Activated CD4-positive, alpha-beta T cell treated with anti-CD3 and anti-CD28 coated beads, Interleukin-2, amount 10 ng/mL, durations not matched to agents 24 days and 14 days (primary cell): ENCODE results near the gene EYA2. TPM values are rescaled to one million over a fixed set of nuclear protein-coding genes. Genes with fewer than 3 reads are reported as not detected.

Experiments used
- DNase-seq: peaks from one replicate; pipeline ENCODE4 v3.0.0; 2022
- H3K27ac Mint-ChIP-seq: one replicate; pipeline ENCODE4 v1.8.0; 2022; ENCODE audit warnings: mild to moderate bottlenecking, mixed read lengths
- H3K27me3 Mint-ChIP-seq: one replicate; pipeline ENCODE4 v1.8.0; 2022; ENCODE audit warnings: mixed read lengths
- H3K36me3 Mint-ChIP-seq: one replicate; pipeline ENCODE4 v1.8.0; 2022; ENCODE audit warnings: low read depth, mild to moderate bottlenecking, mixed read lengths
- H3K4me1 Mint-ChIP-seq: one replicate; pipeline ENCODE4 v1.8.0; 2021; ENCODE audit warnings: mixed read lengths
- H3K4me3 Mint-ChIP-seq: one replicate; pipeline ENCODE4 v1.8.0; 2022; ENCODE audit warnings: mild to moderate bottlenecking, moderate library complexity, mixed read lengths
- H3K9me3 Mint-ChIP-seq: one replicate; pipeline ENCODE4 v1.8.0; 2021; ENCODE audit warnings: mixed read lengths
- intact Hi-C: fragments of 100-400 bp; cut with micrococcal nuclease; formaldehyde crosslinking; loops from one replicate; pipeline ENCODE4 v1.15.1; 2023
- total RNA-seq: library from RNA; stranded (reverse); gene quantifications from 2 replicates; pipeline ENCODE4 v1.2.3, GENCODE V29; 2022

EYA2 gene
- total RNA-seq, 1 donor from 2014 or later, result not detected

GRCh38 chr20:46992640-46993035 is 98.0 kb downstream of the EYA2 start:
- peaks cover 55% of the 10 kb centered on the region for H3K4me1 Mint-ChIP-seq
- H3K27ac Mint-ChIP-seq, result no peak overlapping the region
- peaks cover 4% of the 10 kb centered on the region for H3K36me3 Mint-ChIP-seq
- no peaks in the 10 kb centered on the region for H3K9me3 Mint-ChIP-seq
- H3K4me3 Mint-ChIP-seq, result no peak overlapping the region
- DNase-seq, result no peak
- intact Hi-C loops, result loop anchor here (5.0 kb wide), 1 partner anchor 445 kb away; no protein-coding TSS in a partner anchor
- H3K27me3 Mint-ChIP-seq, result no peaks in the 10 kb centered on the region

DNA sequence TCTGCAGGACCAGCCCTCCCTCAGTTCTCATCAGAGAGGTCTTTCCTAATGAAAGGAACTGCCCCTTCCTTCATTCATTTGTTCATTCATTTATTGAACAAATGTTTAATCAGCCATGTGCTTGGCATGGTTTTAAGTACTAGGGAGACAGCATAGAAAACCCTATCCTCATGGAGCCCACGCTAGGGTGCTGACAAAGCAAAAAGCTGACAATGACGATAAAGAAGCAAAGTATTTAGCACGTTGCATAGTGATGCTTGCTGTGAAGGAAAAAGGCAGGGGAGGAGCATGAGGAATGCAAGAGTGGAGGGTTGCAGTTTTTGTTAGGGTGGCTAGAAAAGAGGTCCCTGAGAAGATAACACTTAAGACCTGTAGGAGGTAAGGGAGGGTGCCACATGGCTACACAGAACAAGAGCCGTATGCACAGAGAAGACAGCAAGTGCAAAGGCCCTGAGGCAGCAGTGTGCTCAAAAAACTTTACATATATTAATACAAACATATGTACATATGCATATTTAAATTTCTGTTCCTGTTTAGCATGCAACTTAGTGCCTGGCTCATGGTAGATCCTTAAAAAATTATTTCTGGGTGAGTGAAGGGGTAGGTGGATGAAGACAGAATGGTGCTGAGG is 98.9 kb downstream of the EYA2 start:
- H3K27ac Mint-ChIP-seq, result peak overlapping the region; percentile 76
- no peak for DNase-seq
- H3K36me3 Mint-ChIP-seq, result peaks cover 4% of the 10 kb centered on the region
- no peaks in the 10 kb centered on the region for H3K9me3 Mint-ChIP-seq
- H3K4me3 Mint-ChIP-seq, result peak overlapping the region; percentile 33
- H3K4me1 Mint-ChIP-seq, result peaks cover 60% of the 10 kb centered on the region
- intact Hi-C loops, result loop anchor here (5.0 kb wide), 1 partner anchor 446 kb away; no protein-coding TSS in a partner anchor
- H3K27me3 Mint-ChIP-seq, result no peaks in the 10 kb centered on the region

DNA sequence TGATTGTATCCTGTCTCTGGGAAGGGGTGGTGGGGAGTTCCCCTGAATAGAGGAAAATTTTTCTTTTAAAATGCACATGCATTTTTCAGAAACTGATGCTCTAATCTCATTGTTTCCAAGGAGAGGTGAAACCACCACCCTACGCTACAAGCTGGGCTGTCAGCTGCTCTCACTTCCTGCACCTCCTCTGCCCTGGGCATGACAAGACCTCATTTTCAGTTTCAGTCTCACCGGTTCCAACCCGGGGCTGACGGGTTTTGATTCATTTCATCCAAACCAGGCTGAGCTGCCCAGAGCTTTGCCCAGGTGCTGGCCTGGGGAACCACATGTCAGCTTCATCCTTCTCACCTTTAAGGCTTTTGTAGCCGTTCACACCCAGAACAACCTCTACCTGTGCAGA is 99.7 kb downstream of the EYA2 start:
- Mint-ChIP-seq H3K27ac (peak overlapping the region; percentile 76), H3K4me3 (peak overlapping the region; percentile 33), H3K9me3 (no peaks in the 10 kb centered on the region), H3K4me1 (peaks cover 63% of the 10 kb centered on the region), H3K27me3 (no peaks in the 10 kb centered on the region), H3K36me3 (peaks cover 4% of the 10 kb centered on the region)
- intact Hi-C loops, result loop anchor here (5.0 kb wide), 1 partner anchor 447 kb away; no protein-coding TSS in a partner anchor
- DNase-seq, result peak; percentile 93

GRCh38 chr20:46995561-46996142 is 101.0 kb downstream of the EYA2 start:
- H3K27me3 Mint-ChIP-seq, result peaks cover 3% of the 10 kb centered on the region
- no peaks in the 10 kb centered on the region for H3K9me3 Mint-ChIP-seq
- no peak for DNase-seq
- peaks cover 2% of the 10 kb centered on the region for H3K36me3 Mint-ChIP-seq
- peaks cover 55% of the 10 kb centered on the region for H3K4me1 Mint-ChIP-seq
- H3K4me3 Mint-ChIP-seq, result no peak overlapping the region
- no peak overlapping the region for H3K27ac Mint-ChIP-seq
- intact Hi-C loops, result no loop called here

DNA sequence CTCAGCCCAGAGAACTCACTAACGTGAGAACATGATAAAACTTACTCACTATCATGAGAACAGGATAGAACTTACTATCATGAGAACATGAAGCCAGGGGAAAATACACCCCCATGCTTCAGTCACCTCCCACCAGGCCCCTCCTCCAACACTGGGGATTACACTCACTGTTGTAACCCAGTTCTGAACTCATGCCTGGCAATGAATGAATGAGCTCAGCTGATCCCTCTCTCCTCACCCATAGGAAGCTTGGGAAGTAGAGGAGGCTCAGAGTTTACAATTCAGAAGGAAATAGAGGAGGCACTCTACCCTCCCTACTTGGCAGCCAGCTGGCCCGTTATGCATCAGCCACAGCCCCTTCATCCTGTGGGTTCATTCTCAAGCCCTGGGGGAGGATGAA is 102.5 kb downstream of the EYA2 start:
- no peak overlapping the region for H3K4me3 Mint-ChIP-seq
- H3K27me3 Mint-ChIP-seq, result peaks cover 12% of the 10 kb centered on the region
- H3K36me3 Mint-ChIP-seq, result peaks cover 3% of the 10 kb centered on the region
- peaks cover 42% of the 10 kb centered on the region for H3K4me1 Mint-ChIP-seq
- intact Hi-C loops, result no loop called here
- no peaks in the 10 kb centered on the region for H3K9me3 Mint-ChIP-seq
- no peak overlapping the region for H3K27ac Mint-ChIP-seq
- no peak for DNase-seq

GRCh38 chr20:46998477-46999240 is 104.0 kb downstream of the EYA2 start:
- Mint-ChIP-seq H3K36me3 (peaks cover 3% of the 10 kb centered on the region), H3K27me3 (peaks cover 20% of the 10 kb centered on the region)
- intact Hi-C loops, result no loop called here

DNA sequence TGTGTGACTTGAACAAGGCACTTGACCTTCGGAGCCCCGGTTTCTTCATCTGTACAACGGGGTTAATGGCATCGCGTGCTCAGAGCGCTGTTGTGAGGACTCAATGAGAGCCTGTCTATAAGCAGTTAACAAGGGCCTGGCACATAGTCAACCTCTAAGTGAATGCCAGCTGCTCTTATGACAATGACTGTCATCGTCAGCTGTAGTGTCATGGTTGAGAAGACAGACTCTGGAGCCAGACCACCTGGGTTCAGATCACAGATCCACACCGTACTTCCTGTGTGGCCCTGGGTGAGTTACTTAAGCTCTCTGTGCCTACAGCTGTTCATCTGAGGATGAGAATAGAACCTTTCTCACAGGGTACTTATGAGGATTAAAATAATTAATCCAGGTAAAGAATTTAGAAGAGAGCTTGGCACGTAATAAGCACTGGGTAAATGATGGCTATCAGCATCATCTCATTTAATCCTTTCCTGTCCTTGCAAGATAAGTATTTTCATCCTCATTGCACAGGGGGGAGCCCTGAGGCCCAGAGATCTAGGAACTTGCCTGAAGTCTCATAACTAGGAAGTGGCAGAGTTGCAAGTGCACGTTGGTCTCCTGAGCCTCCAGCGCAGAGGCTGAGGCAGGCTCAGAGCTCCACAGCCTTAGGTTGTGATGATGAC is 105.3 kb downstream of the EYA2 start:
- Mint-ChIP-seq H3K9me3 (peaks cover 10% of the 10 kb centered on the region), H3K27ac (no peak overlapping the region), H3K4me3 (no peak overlapping the region), H3K4me1 (peaks cover 29% of the 10 kb centered on the region), H3K36me3 (peaks cover 3% of the 10 kb centered on the region), H3K27me3 (peaks cover 29% of the 10 kb centered on the region)
- no peak for DNase-seq
- intact Hi-C loops, result no loop called here

More at GRCh38 chr20:46998477-46999240, 104.0 kb downstream of the EYA2 start:
- Mint-ChIP-seq H3K9me3 (peaks cover 1% of the 10 kb centered on the region), H3K4me3 (no peak overlapping the region), H3K4me1 (peaks cover 39% of the 10 kb centered on the region), H3K27ac (peak overlapping the region; percentile 7)
- no peak for DNase-seq

DNA sequence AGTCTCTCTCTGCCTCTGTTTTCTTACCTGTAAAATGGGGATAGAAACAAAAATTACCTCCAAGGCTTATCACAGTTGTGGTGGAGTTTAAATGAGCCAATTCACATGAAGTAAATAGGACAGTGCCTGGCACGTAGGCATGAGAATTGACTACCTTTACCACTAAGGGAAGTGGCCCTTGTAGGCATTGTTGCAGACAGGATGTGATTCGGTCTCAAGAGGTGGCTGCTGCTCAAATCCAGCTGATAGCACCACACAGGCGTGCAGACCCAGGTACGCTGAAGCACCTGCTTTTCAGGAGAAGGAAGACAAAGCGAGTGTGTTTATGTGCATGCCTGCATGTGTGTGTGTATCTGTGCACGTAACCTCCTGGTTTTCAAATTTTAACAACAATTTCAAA is 108.6 kb downstream of the EYA2 start:
- no peak overlapping the region for H3K27ac Mint-ChIP-seq
- H3K4me3 Mint-ChIP-seq, result no peak overlapping the region
- peaks cover 14% of the 10 kb centered on the region for H3K9me3 Mint-ChIP-seq
- peaks cover 13% of the 10 kb centered on the region for H3K4me1 Mint-ChIP-seq
- peaks cover 2% of the 10 kb centered on the region for H3K36me3 Mint-ChIP-seq
- H3K27me3 Mint-ChIP-seq, result peaks cover 36% of the 10 kb centered on the region
- intact Hi-C loops, result no loop called here
- no peak for DNase-seq

DNA sequence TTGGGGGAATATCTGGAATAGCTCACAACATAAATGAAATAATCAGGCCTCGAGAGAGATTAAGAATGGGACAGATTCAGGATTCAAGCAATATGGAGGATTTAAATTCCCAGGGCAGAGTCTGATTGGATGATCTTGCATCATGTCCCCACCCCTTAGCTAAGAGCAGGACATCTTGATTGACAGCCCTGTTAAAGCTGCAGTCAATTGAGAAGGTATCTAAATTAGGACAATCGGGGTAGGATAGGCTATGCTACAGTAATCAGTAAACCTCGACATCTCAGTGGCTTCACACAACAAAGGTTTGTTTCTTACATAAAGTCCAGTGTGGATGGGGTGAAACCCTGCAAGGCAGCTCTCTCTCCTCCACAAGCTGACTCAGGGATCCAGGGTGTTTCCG is 109.5 kb downstream of the EYA2 start:
- peaks cover 38% of the 10 kb centered on the region for H3K27me3 Mint-ChIP-seq
- H3K4me3 Mint-ChIP-seq, result no peak overlapping the region
- peaks cover 14% of the 10 kb centered on the region for H3K9me3 Mint-ChIP-seq
- peaks cover 6% of the 10 kb centered on the region for H3K4me1 Mint-ChIP-seq
- no peak overlapping the region for H3K27ac Mint-ChIP-seq
- H3K36me3 Mint-ChIP-seq, result peaks cover 2% of the 10 kb centered on the region
- DNase-seq, result no peak
- intact Hi-C loops, result no loop called here

DNA sequence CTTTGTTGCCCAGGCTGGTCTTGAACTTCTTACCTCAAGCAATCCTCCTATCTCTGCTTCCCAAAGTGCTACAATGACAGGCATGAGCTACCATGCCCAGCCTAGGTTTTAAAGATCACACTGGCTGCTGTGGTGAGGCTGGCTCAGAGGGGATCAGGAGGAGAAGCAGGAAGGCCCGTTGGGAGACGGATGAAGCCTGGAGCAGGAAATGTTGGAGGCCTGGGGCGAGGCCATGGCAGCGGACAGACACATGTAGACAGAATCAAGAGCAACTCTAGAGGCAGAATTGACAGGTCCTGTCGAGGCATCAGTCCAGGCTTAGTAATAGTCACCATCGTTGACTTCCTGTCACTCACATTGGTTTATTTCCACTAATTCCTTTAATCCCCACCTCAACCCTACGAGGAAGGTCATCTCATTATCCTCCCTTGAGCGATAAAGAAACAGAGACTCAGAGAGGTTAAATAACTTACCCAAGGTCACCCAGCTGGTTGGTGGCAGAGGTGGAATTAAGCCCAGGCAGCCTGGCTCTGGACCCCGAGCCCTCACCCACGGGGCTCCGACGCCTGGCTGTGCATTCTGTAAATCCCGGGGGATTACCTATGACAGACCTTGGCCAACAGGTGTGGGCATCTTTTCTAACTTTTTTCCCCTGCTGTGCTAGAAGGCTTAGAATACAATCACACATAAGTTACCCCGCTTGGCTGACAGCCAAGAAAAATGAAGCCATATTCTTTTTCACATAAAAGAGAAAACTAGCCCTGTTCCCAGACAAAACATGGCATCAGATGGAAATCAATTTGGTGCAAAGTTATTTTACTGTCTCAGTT is 113.4 kb downstream of the EYA2 start:
- Mint-ChIP-seq H3K4me1 (peaks cover 14% of the 10 kb centered on the region), H3K36me3 (no peaks in the 10 kb centered on the region), H3K9me3 (peaks cover 14% of the 10 kb centered on the region), H3K27ac (no peak overlapping the region), H3K27me3 (peaks cover 27% of the 10 kb centered on the region), H3K4me3 (no peak overlapping the region)
- intact Hi-C loops, result no loop called here
- DNase-seq, result no peak

DNA sequence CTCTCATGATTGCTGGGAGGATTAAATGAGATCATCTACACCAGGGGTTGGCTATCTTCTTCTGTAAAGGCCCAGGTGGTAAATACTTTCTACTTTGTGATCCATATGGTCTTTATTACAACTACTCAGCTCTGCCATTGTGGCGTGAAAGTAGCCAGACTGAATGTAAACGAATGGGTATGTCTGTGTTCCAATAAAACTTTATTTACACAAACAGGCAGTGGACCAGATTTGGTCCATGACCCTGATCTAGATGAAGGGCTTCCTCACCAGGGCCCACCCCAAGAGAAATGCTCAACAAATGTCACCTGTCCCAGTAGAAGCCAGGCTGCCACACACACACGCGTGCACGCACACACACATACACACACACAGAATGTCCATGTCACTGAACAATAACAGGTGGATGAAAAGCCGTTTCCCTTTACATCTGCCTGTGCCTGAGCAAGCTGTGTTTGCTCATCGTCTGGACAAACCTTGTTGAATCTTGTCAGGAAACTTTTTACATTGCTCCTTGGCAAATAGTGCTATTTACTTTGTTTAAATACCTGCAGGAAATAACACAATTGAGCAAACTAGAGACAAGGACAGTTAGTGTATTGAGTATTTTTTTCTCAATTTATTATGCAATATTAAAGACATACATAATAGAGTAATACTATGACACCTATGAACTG is 114.3 kb downstream of the EYA2 start:
- intact Hi-C loops, result no loop called here
- Mint-ChIP-seq H3K9me3 (peaks cover 10% of the 10 kb centered on the region), H3K4me3 (no peak overlapping the region), H3K4me1 (peaks cover 8% of the 10 kb centered on the region), H3K27me3 (peaks cover 26% of the 10 kb centered on the region), H3K36me3 (no peaks in the 10 kb centered on the region), H3K27ac (no peak overlapping the region)
- no peak for DNase-seq

- no peaks in the 10 kb centered on the region for H3K36me3 Mint-ChIP-seq
- no peak overlapping the region for H3K27ac Mint-ChIP-seq
- H3K9me3 Mint-ChIP-seq, result peaks cover 4% of the 10 kb centered on the region
- peaks cover 22% of the 10 kb centered on the region for H3K27me3 Mint-ChIP-seq
- H3K4me3 Mint-ChIP-seq, result no peak overlapping the region
- intact Hi-C loops, result no loop called here
- DNase-seq, result no peak
- peaks cover 8% of the 10 kb centered on the region for H3K4me1 Mint-ChIP-seq
Measured at GRCh38 chr20:47009784-47010183, 115.1 kb downstream of the EYA2 start.

- Mint-ChIP-seq H3K9me3 (no peaks in the 10 kb centered on the region), H3K36me3 (no peaks in the 10 kb centered on the region), H3K27ac (no peak overlapping the region), H3K4me3 (no peak overlapping the region), H3K27me3 (peaks cover 26% of the 10 kb centered on the region), H3K4me1 (peaks cover 8% of the 10 kb centered on the region)
- no peak for DNase-seq
- intact Hi-C loops, result no loop called here
Measured at GRCh38 chr20:47011984-47012383, 117.3 kb downstream of the EYA2 start.
